NK-92 (cell line): ENCODE results near the gene ZNF783.
A peak's percentile ranks its signal among the peaks of the same experiment; 100 is the strongest.

Experiments used
- DNase-seq: peaks from one replicate; lab custom pipeline; 2025; ENCODE audit not compliant: unreplicated experiment; lab: John Stamatoyannopoulos, UW

The ZNF783 gene

GRCh38 chr7:149280661-149281507 lies 18.9 kb downstream of the ZNF783 start:
- DNase-seq = no peak

GRCh38 chr7:149281508-149282330 lies 19.7 kb downstream of the ZNF783 start:
- no peak for DNase-seq

GRCh38 chr7:149282331-149282655 lies 20.3 kb downstream of the ZNF783 start:
- DNase-seq = no peak

GRCh38 chr7:149283321-149283720 lies 21.3 kb downstream of the ZNF783 start:
- DNase-seq = no peak

- no peak for DNase-seq
Measured at GRCh38 chr7:149284343-149284742, 22.3 kb downstream of the ZNF783 start.

GRCh38 chr7:149284850-149285585 lies 23.0 kb downstream of the ZNF783 start:
- DNase-seq = peak; percentile 84

GRCh38 chr7:149285603-149286002 lies 23.6 kb downstream of the ZNF783 start:
- no peak for DNase-seq

- no peak for DNase-seq
Measured at GRCh38 chr7:149286811-149287400, 24.9 kb downstream of the ZNF783 start.

- no peak for DNase-seq
Measured at GRCh38 chr7:149287622-149288021, 25.6 kb downstream of the ZNF783 start.

- no peak for DNase-seq
Measured at GRCh38 chr7:149289262-149289661, 27.3 kb downstream of the ZNF783 start.

- no peak for DNase-seq
Measured at GRCh38 chr7:149289856-149290255, 27.9 kb downstream of the ZNF783 start.

- no peak for DNase-seq
Measured at GRCh38 chr7:149291036-149291780, 29.2 kb downstream of the ZNF783 start.

- no peak for DNase-seq
Measured at GRCh38 chr7:149291781-149292461, 29.9 kb downstream of the ZNF783 start.

GRCh38 chr7:149292462-149292823 lies 30.4 kb downstream of the ZNF783 start:
- no peak for DNase-seq

- no peak for DNase-seq
Measured at GRCh38 chr7:149293338-149293737, 31.3 kb downstream of the ZNF783 start.

- no peak for DNase-seq
Measured at GRCh38 chr7:149293946-149294633, 32.1 kb downstream of the ZNF783 start.

GRCh38 chr7:149294634-149295480 lies 32.9 kb downstream of the ZNF783 start:
- DNase-seq = no peak

- DNase-seq = no peak
Measured at GRCh38 chr7:149295481-149295850, 33.5 kb downstream of the ZNF783 start.

GRCh38 chr7:149296368-149296767 lies 34.4 kb downstream of the ZNF783 start:
- no peak for DNase-seq
